Duodenal mucosa (tissue), 2 donors: ENCODE results near the gene BAG3.

Source experiments
- H3K27ac ChIP-seq: one replicate; pipeline ENCODE4 v1.7.0; 2013; ENCODE audit warnings: low read depth, low read length
- H3K27me3 ChIP-seq, 2 donors: one replicate each; pipeline ENCODE4 v1.7.0; 2013; ENCODE audit warnings: low read length in 2 of 2, control low read depth in 1 of 2; ENCODE audit not compliant: insufficient read depth in 2 of 2, control insufficient read depth in 1 of 2
- H3K36me3 ChIP-seq, 2 donors: one replicate each; pipeline ENCODE4 v1.7.0; 2013; ENCODE audit warnings: low read length in 2 of 2, control low read depth in 1 of 2; ENCODE audit not compliant: insufficient read depth in 2 of 2, control insufficient read depth in 1 of 2
- H3K4me1 ChIP-seq, 2 donors: one replicate each; pipeline ENCODE4 v1.7.0; 2013; ENCODE audit warnings: low read length in 2 of 2, control low read depth in 1 of 2; ENCODE audit not compliant: insufficient read depth in 2 of 2, control insufficient read depth in 1 of 2
- H3K4me3 ChIP-seq, 2 donors: one replicate each; pipeline ENCODE4 v1.7.0; 2013; ENCODE audit warnings: low read length in 2 of 2, low read depth in 1 of 2
- H3K9ac ChIP-seq, 2 donors: one replicate each; pipeline ENCODE4 v1.7.0; 2013; ENCODE audit warnings: low read length in 2 of 2, low read depth in 1 of 2
- H3K9me3 ChIP-seq, 2 donors: one replicate each; pipeline ENCODE4 v1.7.0; 2013; ENCODE audit warnings: low read length in 2 of 2, control low read depth in 1 of 2; ENCODE audit not compliant: control insufficient read depth in 1 of 2

The BAG3 gene

GRCh38 chr10:119725517-119725827, 74.3 kb downstream of the BAG3 start:
- Histone ChIP-seq H3K9ac (peak overlapping the region; percentile 73 to 91), H3K4me3 (peak overlapping the region; percentile 71 to 80), H3K9me3 (no peaks in the 10 kb centered on the region), H3K36me3 (no peaks in the 10 kb centered on the region), H3K27ac (peak overlapping the region; percentile 89), H3K27me3 (no peaks in the 10 kb centered on the region), H3K4me1 (peaks cover 24 to 25% of the 10 kb centered on the region in 2 donors)

GRCh38 chr10:119725828-119726675, 74.9 kb downstream of the BAG3 start, which contains the start of gene INPP5F:
TSS of gene INPP5F (plus strand) at chr10:119726050. CDS start at chr10:119726263, 213 bp downstream.
- Histone ChIP-seq H3K27me3 (no peaks in the 10 kb centered on the region), H3K9me3 (no peaks in the 10 kb centered on the region)

GRCh38 chr10:119726676-119727261, 75.6 kb downstream of the BAG3 start:
- peak overlapping the region; percentile 80 for H3K27ac ChIP-seq
- peak overlapping the region; percentile 68 to 92 for H3K4me3 ChIP-seq
- peaks cover 24 to 25% of the 10 kb centered on the region in 2 donors for H3K4me1 ChIP-seq
- H3K36me3 ChIP-seq, result no peaks in the 10 kb centered on the region
- H3K9ac ChIP-seq, result peak overlapping the region; percentile 63 to 71
- H3K27me3 ChIP-seq, result no peaks in the 10 kb centered on the region
- no peaks in the 10 kb centered on the region for H3K9me3 ChIP-seq

More at GRCh38 chr10:119725828-119726675, 74.9 kb downstream of the BAG3 start, which contains the start of gene INPP5F:
- Histone ChIP-seq H3K9ac (peak within 1 kb of the TSS; percentile 73 to 91), H3K4me3 (peak within 1 kb of the TSS; percentile 80 to 92), H3K27ac (peak within 1 kb of the TSS; percentile 89), H3K4me1 (peaks cover 24 to 25% of the 10 kb centered on the region in 2 donors), H3K36me3 (no peaks in the 10 kb centered on the region)
